Mesothelial cell of epicardium (in vitro differentiated cells): Measurements from ENCODE around the gene SYPL1. TPM values are rescaled to one million over a fixed set of nuclear protein-coding genes. Genes with fewer than 3 reads are reported as not detected.

Experiments used
- DNase-seq, 2 experiments: peaks; one replicate each; pipeline ENCODE4 v3.0.0; 2021; ENCODE audit warnings: low spot score in 2 of 2; ENCODE audit not compliant: unreplicated experiment in 2 of 2
- H3K27ac Mint-ChIP-seq: 2 replicates; pipeline ENCODE4 v1.8.0; 2021; ENCODE audit warnings: mixed read lengths
- H3K27me3 Mint-ChIP-seq: 2 replicates; pipeline ENCODE4 v1.8.0; 2021; ENCODE audit warnings: low read depth, mixed read lengths
- H3K36me3 Mint-ChIP-seq: 2 replicates; pipeline ENCODE4 v1.8.0; 2021; ENCODE audit warnings: mixed read lengths
- H3K4me1 Mint-ChIP-seq: 2 replicates; pipeline ENCODE4 v1.8.0; 2021; ENCODE audit warnings: mixed read lengths
- H3K4me3 Mint-ChIP-seq: 2 replicates; pipeline ENCODE4 v1.8.0; 2021; ENCODE audit warnings: mild to moderate bottlenecking, moderate library complexity, mixed read lengths
- H3K9me3 Mint-ChIP-seq: 2 replicates; pipeline ENCODE4 v1.8.0; 2021; ENCODE audit warnings: mixed read lengths
- total RNA-seq: library from RNA; stranded (reverse); gene quantifications from 3 replicates; pipeline ENCODE4 v1.2.1, GENCODE V29; 2021
- TF ChIP-seq, protein P1 (sequence below): fragments of 200-600 bp; sonication (generic); IDR thresholded peaks from one replicate; pipeline ENCODE4 v1.5.0; 2021; ENCODE audit warnings: antibody characterized with exemption; ENCODE audit not compliant: unreplicated experiment

The SYPL1 gene
- total RNA-seq, 1 donor from 2014 or later = 64.0 TPM

DNA sequence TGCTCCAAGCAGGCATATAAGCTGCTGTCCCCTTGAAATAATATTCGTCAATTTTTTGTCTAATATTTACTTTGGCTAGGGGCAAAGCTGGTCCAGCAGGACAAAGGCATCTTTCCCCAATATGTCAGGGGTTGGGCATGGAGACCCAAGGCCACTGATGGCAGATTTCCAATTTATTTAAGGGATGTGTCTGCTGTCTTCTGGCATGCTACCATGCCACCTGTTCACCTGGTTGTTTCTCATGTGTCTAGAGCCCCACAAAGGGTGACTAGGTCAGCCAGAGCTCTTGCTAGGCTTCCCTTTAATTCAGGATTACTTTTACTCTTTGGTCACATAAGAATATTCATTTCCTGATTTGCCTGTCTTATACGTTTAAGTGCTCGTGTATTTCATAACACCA lies 22.1 kb upstream of the SYPL1 start:
- H3K4me1 Mint-ChIP-seq = peaks cover under 1% of the 10 kb centered on the region
- TF ChIP-seq, protein P1, sequence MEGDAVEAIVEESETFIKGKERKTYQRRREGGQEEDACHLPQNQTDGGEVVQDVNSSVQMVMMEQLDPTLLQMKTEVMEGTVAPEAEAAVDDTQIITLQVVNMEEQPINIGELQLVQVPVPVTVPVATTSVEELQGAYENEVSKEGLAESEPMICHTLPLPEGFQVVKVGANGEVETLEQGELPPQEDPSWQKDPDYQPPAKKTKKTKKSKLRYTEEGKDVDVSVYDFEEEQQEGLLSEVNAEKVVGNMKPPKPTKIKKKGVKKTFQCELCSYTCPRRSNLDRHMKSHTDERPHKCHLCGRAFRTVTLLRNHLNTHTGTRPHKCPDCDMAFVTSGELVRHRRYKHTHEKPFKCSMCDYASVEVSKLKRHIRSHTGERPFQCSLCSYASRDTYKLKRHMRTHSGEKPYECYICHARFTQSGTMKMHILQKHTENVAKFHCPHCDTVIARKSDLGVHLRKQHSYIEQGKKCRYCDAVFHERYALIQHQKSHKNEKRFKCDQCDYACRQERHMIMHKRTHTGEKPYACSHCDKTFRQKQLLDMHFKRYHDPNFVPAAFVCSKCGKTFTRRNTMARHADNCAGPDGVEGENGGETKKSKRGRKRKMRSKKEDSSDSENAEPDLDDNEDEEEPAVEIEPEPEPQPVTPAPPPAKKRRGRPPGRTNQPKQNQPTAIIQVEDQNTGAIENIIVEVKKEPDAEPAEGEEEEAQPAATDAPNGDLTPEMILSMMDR = no peak
- H3K4me3 Mint-ChIP-seq = no peak overlapping the region
- no peak overlapping the region for H3K27ac Mint-ChIP-seq
- H3K27me3 Mint-ChIP-seq = peaks cover 10% of the 10 kb centered on the region
- H3K9me3 Mint-ChIP-seq = no peaks in the 10 kb centered on the region
- DNase-seq = no peak
- H3K36me3 Mint-ChIP-seq = no peaks in the 10 kb centered on the region

DNA sequence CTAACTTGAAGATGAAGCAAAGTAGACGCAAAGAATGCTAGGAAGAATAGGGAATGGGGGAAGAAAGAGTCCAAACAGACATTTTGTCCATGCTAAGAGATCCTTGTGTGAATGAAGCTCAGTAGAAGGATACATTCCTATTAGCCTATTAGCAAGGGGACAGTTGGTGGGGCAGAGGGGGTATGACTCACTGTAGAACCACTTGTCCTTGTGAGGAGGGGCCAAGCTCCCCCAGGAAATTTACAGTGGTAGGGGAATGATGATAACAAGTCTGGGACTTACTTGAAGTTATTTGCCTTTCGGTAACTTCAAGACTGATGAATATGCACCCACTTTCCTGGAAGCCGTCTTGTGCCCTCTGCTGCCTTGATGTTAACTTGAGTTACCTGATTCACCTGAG lies 17.2 kb upstream of the SYPL1 start:
- Mint-ChIP-seq H3K27ac (no peak overlapping the region), H3K36me3 (no peaks in the 10 kb centered on the region)

DNA sequence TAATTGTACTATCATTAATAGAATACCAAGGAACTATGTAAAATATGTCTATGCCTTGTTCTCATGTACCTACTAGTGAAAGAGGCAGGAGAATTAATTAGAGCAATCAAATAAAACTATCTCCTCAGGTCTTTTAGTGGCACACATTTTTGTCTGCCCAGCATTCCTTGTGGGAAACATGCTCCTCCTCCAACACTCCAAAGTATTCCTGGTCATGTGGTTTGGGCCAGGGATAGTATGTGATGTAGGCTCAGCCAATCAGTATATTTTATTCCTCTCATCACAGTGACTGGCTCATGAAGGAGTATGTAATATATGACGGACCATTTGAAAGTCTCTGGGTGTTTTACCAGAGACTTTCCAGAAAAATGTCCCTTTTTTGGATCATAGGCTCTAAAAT lies 16.7 kb upstream of the SYPL1 start:
- Mint-ChIP-seq H3K36me3 (no peaks in the 10 kb centered on the region), H3K9me3 (no peaks in the 10 kb centered on the region), H3K4me3 (no peak overlapping the region), H3K27ac (no peak overlapping the region), H3K4me1 (peaks cover 21% of the 10 kb centered on the region), H3K27me3 (peaks cover 13% of the 10 kb centered on the region)
- no peak for DNase-seq
- TF ChIP-seq, protein P1 = no peak

More for the DNA sequence above, 17.2 kb upstream of the SYPL1 start:
- Mint-ChIP-seq H3K4me1 (peaks cover 16% of the 10 kb centered on the region), H3K4me3 (no peak overlapping the region), H3K27me3 (peaks cover 13% of the 10 kb centered on the region), H3K9me3 (no peaks in the 10 kb centered on the region)
- DNase-seq = no peak
- TF ChIP-seq, protein P1 = no peak

DNA sequence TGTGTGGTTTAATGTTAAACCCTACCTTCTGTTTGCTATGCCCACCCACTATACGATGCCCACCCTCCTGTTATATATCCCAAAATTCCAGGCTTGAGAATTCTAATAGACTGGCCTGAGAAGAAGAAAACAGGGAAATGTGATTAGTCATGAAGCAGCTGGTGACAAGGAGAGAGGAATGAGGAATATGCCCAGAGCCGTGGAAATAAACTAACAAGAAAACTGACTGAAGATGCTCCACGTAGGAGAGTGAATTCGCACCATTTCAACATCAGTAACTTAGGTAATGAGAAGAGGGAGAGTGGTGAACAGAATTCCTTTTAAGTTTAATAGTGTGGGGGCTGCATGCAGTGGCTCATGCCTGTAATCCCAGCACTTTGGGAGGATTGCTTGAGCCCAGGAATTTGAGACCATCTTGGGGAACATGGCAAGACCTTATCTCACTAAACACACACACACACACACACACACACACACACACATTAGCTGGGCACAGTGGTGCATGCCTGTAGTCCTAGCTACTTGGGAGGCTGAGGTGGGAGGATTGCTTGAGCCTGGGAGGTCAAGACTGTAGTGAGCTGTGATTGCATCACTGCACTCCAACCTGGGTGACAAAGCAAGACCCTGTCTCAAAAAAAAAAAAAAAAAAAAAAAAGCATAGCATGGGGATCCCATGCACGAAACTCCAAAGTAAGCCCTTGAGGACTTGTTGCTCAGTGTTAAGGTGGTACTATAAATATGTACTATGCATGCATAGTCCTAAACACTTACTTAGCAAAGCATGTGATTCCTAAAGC lies 16.1 kb upstream of the SYPL1 start:
- Mint-ChIP-seq H3K36me3 (no peaks in the 10 kb centered on the region), H3K4me3 (no peak overlapping the region), H3K4me1 (peaks cover 21% of the 10 kb centered on the region), H3K27me3 (peaks cover 8% of the 10 kb centered on the region), H3K27ac (peak overlapping the region; percentile 32), H3K9me3 (no peaks in the 10 kb centered on the region)
- DNase-seq = no peak
- TF ChIP-seq, protein P1 = no peak

DNA sequence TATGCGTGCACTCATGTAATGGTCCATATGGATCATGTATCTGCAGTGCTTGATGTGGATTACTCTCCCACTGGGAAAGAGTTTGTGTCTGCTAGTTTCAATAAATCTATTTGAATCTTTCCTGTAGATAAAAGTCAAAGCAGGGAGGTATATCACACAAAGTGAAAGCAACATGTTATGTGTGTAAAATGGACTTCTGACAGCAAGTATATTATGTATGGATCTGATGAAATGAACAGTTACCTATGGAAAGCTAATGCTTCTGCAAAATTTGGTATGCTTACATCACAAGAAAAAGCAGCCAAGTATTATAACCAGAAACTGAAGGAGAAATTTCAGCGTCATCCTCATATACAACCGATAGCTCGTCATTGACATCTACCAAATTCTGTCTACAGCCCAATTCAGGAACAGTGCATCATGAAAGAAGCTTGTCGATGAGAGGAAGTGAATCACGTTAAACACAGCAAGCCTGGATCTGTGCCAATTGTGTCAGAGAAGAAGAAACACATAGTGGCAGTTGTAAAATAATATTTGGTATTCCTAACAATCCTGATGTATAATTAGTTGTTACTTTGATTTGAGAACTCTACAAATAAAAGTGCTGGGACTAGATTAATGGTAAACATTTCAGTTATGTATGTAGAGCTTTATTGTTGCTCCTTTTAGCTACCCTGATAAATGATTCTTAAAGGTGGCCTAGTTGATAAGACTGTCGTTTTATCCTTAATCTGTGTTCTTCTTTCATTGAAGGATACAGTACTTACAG lies 14.2 kb upstream of the SYPL1 start:
- Mint-ChIP-seq H3K36me3 (no peaks in the 10 kb centered on the region), H3K4me1 (peaks cover 21% of the 10 kb centered on the region), H3K27me3 (peaks cover 3% of the 10 kb centered on the region), H3K27ac (no peak overlapping the region), H3K4me3 (no peak overlapping the region), H3K9me3 (no peaks in the 10 kb centered on the region)
- DNase-seq = no peak
- TF ChIP-seq, protein P1 = no peak
